Upper lobe of left lung (tissue), 4 donors: ENCODE results near the gene CXCL17.

ENCODE experiments used
- CTCF ChIP-seq, 6 experiments: fragments of 450-650 bp in 4 of 6; fragments of 200-600 bp in 2 of 6; sonication (generic) in 2 of 6; IDR thresholded peaks; one replicate each; pipeline ENCODE4 v1.5.1; 2016 to 2019; ENCODE audit warnings: antibody characterized with exemption in 6 of 6
- POLR2A ChIP-seq, 4 donors: fragments of 450-650 bp; IDR thresholded peaks; one replicate each; pipeline ENCODE4 v1.5.1; 2016 to 2017; ENCODE audit warnings: antibody characterized with exemption in 4 of 4, mild to moderate bottlenecking in 2 of 4
- POLR2AphosphoS5 ChIP-seq, 2 donors: sonication (generic); formaldehyde crosslinking; IDR thresholded peaks; one replicate each; pipeline ENCODE4 v1.5.1; 2017; ENCODE audit warnings: antibody characterized with exemption in 2 of 2

GRCh38 chr19:42477117-42477516 is 34.4 kb upstream of the CXCL17 start:
- TF ChIP-seq CTCF (IDR thresholded peaks at IDR 0.05): no peak
- TF ChIP-seq POLR2A (IDR thresholded peaks at IDR 0.05): no peak
- no peak for TF ChIP-seq POLR2AphosphoS5 (IDR thresholded peaks at IDR 0.05)
